ENCODE data around the gene PLCH2. TPM values are rescaled to one million over a fixed set of nuclear protein-coding genes. Genes with fewer than 3 reads are reported as not detected.
"Not testable (repeated sequence)": the region's sequence is repeated elsewhere in the genome, so short reads cannot be mapped to it uniquely, and the experiment has no call there.

The PLCH2 gene
- total and polyA plus RNA-seq, 11 donors = 0.04 to 1.0 (median 0.35) TPM; not detected in 4

DNA sequence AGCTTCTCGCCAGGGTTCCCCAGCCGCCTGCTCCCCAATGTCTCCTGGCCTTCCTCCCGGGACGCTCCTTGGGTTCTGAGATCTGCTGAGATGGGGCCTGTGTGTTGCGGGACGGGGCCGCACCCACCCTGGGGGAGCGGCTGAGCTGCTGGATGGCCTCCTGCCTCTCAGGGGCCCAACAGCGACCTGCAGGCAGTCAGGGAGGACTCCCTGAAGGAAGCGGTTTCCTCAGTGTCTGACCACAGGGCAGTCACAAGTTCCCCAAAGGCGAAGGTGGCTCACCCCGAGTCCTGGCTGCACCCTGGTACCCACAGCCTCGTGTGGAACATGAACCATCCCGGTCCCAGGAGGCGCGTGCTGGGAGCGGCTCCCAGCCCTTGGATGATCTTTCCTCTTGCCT lies 18.6 kb upstream of the PLCH2 start:
- H3K4me3 ChIP-seq = no peak overlapping the region
- H3K9me3 ChIP-seq = no peaks in the 10 kb centered on the region
- DNase-seq = no peak
- ATAC-seq = no peak
- peaks cover 0 to 11% (median 5%) of the 10 kb centered on the region in 12 donors for H3K4me1 ChIP-seq
- no peak overlapping the region for H3K27ac ChIP-seq
- H3K36me3 ChIP-seq = no peaks in the 10 kb centered on the region
- peaks cover 9 to 63% (median 23%) of the 10 kb centered on the region in 9 donors for H3K27me3 ChIP-seq
- 78 to 82% (median 81%) methylated on average over 11 to 17 of the region's 17 CpGs for WGBS, 4 donors
- intact Hi-C loops (cut with DNase I) = no loop called here
- TF ChIP-seq CTCF (IDR thresholded peaks at IDR 0.05) = no peak
- no peak for TF ChIP-seq POLR2A (IDR thresholded peaks at IDR 0.05)

DNA sequence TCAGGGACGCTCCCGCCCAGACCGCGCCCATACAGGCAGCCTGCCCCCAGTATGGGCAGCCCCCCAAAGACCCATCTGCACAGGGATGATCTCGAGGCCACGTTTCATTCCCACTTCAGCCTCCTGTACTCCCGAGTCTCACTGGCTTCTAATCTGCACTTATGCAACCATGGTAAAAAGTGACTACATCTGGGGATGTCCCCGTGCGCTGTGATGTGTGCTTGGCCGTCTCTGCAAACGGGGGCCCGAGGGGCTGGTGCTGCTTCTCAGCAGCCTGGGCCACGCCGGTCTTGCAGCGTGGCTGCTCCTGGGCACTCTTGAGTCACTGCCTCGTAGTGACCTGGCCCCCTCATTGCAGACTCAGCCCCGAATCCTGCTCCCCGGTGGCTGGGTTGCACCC lies 17.4 kb upstream of the PLCH2 start:
- 78 to 93% (median 81%) methylated on average over 11 to 18 of the region's 18 CpGs for WGBS, 4 donors
- intact Hi-C loops (cut with DNase I) = no loop called here
- no peak for ATAC-seq
- TF ChIP-seq CTCF (IDR thresholded peaks at IDR 0.05) (no peak), POLR2A (IDR thresholded peaks at IDR 0.05) (no peak)
- Histone ChIP-seq H3K27ac (no peak overlapping the region), H3K4me1 (peaks cover 0 to 11% (median 5%) of the 10 kb centered on the region in 12 donors), H3K27me3 (peaks cover 7 to 63% (median 26%) of the 10 kb centered on the region in 9 donors), H3K36me3 (no peaks in the 10 kb centered on the region), H3K9me3 (no peaks in the 10 kb centered on the region), H3K4me3 (no peak overlapping the region)
- no peak for DNase-seq

GRCh38 chr1:2459102-2459753 lies 16.9 kb upstream of the PLCH2 start:
- H3K4me3 ChIP-seq; H3K9me3 ChIP-seq; DNase-seq; H3K27ac ChIP-seq; ATAC-seq; H3K36me3 ChIP-seq; intact Hi-C loops (cut with DNase I): not testable (repeated sequence)
- 67 to 81% (median 75%) methylated on average over 12 to 16 of the region's 16 CpGs for WGBS, 4 donors
- Histone ChIP-seq H3K27me3 (peaks cover 7 to 63% (median 26%) of the 10 kb centered on the region in 9 donors), H3K4me1 (peaks cover 0 to 11% (median 5%) of the 10 kb centered on the region in 12 donors)

- DNase-seq = peak in 4 of 5 donors; percentile 53 to 71 (median 60)
- intact Hi-C loops (cut with DNase I) = no loop called here
- 31 to 45% (median 44%) methylated on average over 4 to 23 of the region's 23 CpGs for WGBS, 4 donors
- Histone ChIP-seq H3K4me3 (no peak overlapping the region), H3K27ac (no peak overlapping the region), H3K9me3 (no peaks in the 10 kb centered on the region), H3K36me3 (no peaks in the 10 kb centered on the region), H3K4me1 (peaks cover 0 to 11% (median 5%) of the 10 kb centered on the region in 12 donors), H3K27me3 (peaks cover 4 to 63% (median 28%) of the 10 kb centered on the region in 9 donors)
- peak; percentile 68 to 87 (median 79) for ATAC-seq
- peak in 6 of 12 donors; percentile 11 to 42 (median 26) for TF ChIP-seq CTCF (IDR thresholded peaks at IDR 0.05)
- TF ChIP-seq POLR2A (IDR thresholded peaks at IDR 0.05) = no peak
Measured at GRCh38 chr1:2459757-2460156, 16.3 kb upstream of the PLCH2 start.
